GM19025 (cell line): ENCODE results near the gene PLEKHA8.
"Not testable (repeated sequence)": the region's sequence is repeated elsewhere in the genome, so short reads cannot be mapped to it uniquely, and the experiment has no call there.

Experiments
- ATAC-seq: cut with Tn5 transposase; IDR thresholded peaks from one replicate; pipeline ENCODE4 v1.9.1; 2021; ENCODE audit warnings: mild to moderate bottlenecking, low read depth, moderate library complexity; ENCODE audit not compliant: unreplicated experiment

The PLEKHA8 gene

DNA sequence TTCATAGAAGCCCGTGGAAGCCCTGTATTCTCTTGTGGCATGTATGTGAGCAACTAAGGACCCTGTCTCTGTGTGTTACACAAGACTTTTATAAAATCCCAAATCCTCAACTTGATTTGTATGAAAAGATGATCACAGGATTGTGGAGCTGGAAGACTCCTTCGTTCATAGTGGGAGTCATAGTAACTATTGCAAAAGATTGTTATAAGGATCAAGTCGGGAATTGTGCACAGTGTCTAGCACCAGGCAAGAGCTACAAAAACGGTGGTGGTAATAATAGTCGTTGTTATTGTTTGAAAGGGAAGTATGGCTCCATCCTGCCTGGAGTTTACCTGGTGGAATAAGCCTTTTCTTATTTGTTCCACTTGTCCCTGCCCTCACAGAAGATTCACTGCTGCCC lies 63.8 kb downstream of the PLEKHA8 start:
- no peak for ATAC-seq

DNA sequence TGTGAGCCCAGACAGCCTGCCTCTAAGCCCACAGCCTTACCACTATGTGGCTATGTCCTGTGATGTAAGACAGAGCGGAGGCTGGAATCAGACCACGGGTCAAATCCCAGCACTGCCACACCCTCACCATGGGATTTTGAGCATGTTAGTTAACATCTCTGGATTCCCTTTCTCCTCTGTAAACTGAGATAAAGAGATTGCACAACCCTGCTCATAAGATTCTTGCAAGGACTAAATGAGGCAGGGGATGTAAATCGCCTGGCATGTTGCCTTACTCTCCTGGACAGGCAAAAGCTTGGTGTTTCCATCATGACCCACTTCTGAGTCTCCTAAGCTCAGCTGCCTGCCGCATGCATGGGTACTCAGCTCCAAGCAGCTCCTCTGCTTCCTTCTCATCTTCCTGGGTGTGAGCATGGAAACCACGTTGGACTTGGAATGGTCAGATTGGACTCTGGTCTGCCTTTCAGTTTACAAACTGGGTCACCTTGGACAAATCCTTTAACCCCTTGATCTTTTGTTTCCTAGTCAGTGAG lies 65.3 kb downstream of the PLEKHA8 start:
- no peak for ATAC-seq

DNA sequence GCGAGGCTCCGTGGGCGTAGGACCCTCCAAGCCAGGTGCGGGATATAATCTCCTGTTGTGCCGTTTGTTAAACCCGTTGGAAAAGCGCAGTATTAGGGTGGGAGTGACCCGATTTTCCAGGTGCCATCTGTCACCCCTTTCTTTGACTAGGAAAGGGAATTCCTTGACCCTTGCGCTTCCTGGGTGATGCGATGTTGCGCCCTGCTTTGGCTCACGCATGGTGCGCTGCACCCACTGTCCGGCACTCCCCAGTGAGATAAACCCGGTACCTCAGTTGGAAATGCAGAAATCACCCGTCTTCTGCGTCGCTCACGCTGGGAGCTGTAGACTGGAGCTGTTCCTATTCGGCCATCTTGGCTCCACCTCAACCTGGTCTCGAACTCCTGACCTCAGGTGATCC lies 70.4 kb downstream of the PLEKHA8 start:
- ATAC-seq: not testable (repeated sequence)

DNA sequence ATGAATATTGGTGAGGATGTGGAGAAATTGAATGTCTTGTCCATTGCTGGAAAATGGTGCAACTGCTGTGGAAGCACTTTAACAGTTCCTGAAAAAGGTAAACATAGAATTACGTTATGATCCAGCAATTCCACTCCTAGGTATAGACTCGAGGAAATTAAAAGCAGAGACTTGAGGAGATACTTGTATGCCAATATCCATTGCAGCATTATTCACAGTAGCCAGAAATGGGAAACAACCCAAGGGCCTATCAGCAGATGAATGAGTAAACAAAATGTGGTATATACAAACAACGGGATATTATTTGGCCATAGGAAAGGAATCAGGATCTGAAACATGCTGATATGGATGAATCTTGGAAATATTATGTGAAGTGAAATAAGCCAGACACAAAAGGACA lies 74.1 kb downstream of the PLEKHA8 start:
- ATAC-seq: no peak

DNA sequence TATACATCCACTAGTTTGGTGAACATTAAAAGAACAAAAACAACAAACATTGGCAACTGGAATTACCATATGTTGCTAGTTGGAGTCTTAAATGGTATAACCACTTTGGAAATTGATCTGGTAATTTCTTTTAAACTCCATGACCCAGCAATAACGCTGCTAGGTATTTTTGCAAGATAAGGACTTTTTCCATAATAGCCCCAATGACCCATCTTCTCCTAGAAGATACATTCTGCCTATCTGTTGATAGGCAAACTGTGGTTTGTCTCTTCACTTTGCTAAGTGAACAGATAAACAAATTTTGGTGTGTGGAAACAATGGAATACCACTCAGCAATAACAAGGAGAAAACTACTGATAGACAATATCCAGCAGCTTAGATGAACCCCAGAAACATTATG lies 75.9 kb downstream of the PLEKHA8 start:
- no peak for ATAC-seq

DNA sequence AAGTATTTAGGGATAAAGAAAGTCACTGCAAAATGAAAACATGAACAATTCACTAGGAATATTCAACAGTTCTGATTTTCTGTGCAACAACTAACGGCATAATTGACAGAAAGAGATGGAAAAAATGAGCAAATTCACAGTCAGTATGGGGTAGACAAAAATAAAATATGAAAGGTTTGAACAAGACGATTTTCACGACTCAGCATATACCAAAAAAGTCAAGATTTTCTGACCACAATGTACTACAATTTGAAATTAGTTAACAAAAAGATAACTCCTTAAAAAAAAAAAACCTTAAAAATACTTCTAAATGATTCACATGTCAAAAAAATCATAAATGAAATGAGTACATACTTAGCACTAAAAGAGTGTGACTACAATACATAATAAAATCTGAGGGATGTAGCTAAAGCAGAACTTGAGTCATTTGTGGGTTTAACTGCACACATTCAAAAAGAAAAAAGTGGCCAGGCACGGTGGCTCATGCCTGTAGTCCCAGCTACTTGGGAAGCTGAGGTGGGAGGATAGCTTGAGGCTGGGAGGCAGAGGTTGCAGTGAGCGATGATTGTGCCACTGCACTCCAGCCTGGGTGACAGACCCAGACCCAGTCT lies 84.0 kb downstream of the PLEKHA8 start:
- ATAC-seq: no peak

DNA sequence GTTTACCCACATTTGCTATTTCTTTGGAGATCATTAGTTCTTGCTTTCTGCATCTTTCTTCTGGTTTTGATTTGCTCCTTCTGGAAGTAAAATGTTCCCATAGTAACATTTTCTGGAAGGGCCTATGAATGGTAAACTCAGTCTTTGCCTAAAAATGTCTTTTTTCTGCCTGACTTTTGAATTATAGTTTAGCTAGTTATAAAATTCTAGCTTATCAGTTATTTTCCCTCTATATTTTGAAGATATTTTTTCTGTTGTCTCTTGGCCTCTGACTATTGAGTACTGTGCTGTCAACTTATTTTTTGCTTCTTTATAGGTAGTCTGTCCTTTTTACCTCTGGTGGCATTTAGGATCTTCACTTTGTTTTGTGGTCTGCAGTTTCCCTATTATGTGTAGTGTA lies 84.9 kb downstream of the PLEKHA8 start:
- no peak for ATAC-seq

DNA sequence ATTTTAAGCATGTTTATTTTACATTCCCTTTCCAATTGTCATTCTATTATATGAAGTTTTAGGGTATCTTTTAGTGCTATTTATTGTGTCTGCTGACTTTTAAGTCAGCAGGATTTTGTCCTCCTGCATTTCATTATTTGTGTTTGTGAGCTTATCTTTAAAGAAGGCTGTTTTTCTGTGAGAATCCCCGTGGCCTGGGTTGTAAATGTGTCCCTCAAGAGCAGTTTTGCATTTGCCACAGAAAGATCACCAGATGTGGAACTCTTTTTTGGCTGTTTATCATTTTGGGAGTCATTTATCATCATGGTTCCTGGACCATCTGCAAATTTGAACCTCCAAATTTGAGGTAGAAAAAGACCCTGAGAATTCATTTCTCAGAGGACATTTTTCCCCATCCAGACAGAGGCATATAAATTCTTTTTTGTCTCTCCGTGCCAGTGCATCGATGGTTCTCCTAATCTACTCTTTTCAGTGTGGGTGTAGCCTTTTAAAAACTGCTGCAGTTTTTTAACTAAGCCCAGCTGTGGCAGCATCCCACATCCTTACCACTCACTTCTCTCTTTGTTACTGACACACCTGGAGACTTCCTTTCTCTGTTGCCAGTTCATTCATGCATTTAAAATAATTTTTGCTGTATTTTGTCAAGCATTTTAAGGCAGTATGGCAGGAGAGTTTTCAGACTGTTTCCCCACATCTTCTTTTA lies 86.5 kb downstream of the PLEKHA8 start:
- no peak for ATAC-seq

DNA sequence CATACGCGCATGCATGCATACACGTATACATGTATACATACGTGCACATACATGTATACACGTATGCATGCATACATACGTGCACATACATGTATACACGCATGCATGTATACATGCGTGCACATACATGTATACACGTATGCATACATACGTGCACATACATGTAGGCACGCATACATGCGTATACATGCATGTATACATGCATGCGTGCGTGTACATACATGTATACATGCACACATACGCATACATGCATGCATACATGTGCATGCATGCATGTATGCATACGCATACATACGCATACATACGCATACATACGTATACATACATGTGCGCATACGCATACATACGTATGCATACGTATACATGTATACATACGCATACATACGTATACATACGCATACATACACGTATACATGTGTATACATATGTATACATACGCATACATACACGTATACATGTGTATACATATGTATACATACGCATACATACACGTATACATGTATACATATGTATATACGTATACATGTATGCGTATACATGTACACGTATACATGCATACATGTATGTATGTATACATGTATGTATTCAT lies 87.6 kb downstream of the PLEKHA8 start:
- ATAC-seq: no peak

DNA sequence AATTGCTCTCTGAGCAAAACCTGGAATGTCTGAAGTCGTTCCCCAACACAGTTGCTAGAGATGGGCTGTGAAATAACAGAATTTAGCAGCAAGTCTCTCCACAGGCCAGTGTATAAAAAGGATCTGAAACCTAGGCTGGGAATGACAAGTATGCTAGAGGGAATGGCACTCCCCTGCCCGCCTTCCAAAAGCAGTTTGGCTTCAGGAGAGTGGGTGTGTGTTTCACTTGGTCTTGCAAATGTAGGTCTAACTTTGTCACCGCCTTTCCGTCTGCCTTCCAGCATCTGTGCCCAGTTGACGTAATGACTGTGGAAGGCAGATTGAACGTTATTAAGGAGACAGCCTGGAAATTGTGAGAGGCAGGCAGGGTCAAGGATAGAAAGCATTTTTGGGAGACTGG lies 88.6 kb downstream of the PLEKHA8 start:
- ATAC-seq: no peak

DNA sequence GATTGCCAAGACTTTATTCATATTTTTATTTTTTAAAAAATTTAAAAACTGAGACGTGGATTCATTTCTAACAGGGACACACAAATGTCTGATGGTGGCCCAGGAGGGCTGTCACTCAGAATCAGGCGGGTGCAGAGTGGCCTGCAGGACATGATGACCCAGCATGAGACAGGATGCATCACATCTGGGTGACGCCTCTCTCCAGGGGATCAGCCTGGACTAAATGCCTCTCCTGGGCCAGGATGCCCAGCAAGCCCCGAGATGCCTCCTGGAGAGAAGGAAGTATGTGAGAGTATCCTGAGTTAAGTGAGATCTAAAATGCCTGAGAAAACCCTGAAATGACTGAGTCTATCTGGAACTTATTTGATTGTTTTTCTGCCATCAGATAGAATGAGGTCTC lies 89.7 kb downstream of the PLEKHA8 start:
- no peak for ATAC-seq

DNA sequence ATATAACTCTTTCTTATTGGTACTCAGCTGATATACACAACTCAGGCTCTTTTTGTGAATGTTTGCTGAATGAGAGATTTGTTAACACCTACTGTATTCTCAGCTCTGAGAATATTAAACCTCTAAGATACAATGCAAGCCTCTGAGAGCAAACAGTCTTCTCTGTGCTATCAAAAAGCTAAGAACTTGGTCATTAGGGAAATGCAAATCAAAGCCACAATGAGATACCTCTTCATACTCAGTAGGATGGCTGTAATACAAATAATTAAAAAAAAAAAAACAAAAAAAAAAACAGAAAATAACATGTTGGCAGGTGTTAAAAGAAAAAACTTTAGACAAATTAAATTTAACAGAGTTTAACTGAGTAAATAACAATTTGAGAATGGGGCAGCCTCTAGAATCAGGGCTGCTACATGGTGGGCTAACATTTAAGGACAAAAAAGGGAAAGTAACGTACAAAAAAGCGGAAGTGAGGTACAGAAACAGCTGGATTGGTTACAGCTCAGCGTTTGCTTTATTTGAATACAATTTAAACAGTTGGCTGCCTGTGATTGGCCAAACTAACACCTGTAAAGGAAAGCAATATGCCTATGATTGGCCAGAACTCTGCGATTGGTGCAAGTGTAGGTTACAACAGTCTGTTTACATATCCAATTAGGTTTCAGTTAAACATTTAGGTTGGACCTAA lies 91.8 kb downstream of the PLEKHA8 start:
- ATAC-seq: no peak

DNA sequence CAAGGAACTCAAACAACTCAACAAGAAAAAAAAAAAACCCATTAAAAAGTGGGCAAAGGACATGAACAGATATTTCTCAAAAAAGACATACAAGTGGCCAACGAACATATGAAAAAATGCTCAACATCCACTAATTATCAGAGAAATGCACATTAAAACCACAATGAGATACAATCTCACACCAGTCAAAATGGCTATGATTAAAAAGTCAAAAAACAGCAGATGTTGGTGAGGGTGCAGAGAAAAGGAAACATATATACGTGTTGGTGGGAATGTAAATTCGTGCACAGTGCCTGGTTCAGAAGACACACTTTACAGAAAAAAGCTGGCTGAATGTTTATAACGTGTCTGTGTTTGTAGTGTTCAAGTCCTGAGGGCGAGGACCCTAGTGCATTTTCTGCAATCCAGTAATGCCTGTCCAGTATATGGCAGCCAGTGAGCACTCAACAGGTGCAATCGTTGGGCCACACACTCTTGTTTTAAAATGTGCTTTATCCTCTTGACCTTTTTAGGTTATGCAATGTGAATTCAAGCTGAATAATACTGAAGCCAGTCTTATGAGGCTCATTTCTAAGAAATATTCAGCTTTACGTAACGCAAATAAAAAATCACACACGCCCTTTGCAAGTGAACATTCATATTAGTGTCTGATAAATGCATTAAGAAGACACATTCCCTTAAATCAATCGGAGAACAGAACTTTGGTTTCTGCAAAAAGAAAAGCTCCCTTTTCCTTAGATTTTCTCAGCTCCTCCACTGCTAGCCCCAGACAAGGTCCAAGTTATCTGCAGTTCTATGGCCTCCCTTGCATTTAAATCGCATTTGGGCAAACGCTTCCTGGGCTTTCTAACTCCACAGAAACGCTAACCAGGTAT lies 105.8 kb downstream of the PLEKHA8 start:
- ATAC-seq: no peak

DNA sequence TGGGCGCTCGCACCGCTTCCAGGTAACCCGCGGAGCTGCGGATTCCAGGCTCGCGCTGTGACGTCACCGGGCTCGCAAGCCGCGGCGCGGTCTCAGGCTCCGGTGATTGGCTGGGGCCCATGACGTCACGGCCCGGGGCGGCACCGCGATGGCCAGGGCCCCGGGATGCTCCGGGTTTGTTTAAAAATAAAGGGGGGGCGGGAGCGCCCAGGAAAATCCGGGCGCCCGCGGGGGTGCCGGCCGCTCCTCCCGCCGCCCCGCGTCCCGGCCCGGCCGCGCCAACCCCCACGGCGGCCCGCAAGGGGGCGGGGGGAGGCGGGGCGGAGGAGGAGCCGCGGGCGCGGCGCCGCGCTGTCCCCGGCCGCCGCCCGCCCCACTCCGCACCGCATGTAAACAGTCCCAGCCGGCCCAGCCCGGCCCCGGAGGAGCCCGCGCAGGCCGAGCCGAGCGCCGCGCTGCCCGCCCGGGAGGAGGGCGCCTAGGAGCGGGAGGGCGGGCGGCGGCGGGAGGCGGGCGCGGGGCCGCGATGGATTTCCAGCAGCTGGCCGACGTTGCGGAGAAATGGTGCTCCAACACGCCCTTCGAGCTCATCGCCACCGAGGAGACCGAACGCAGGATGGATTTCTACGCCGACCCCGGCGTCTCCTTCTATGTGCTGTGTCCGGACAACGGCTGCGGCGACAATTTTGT lies 106.5 kb downstream of the PLEKHA8 start, which contains the start of gene MTURN:
MTURN (plus strand) TSS at position 376 of the 690 bp plus-strand sequence; CDS start at position 527, 151 bp downstream.
- ATAC-seq: peak; percentile 91

DNA sequence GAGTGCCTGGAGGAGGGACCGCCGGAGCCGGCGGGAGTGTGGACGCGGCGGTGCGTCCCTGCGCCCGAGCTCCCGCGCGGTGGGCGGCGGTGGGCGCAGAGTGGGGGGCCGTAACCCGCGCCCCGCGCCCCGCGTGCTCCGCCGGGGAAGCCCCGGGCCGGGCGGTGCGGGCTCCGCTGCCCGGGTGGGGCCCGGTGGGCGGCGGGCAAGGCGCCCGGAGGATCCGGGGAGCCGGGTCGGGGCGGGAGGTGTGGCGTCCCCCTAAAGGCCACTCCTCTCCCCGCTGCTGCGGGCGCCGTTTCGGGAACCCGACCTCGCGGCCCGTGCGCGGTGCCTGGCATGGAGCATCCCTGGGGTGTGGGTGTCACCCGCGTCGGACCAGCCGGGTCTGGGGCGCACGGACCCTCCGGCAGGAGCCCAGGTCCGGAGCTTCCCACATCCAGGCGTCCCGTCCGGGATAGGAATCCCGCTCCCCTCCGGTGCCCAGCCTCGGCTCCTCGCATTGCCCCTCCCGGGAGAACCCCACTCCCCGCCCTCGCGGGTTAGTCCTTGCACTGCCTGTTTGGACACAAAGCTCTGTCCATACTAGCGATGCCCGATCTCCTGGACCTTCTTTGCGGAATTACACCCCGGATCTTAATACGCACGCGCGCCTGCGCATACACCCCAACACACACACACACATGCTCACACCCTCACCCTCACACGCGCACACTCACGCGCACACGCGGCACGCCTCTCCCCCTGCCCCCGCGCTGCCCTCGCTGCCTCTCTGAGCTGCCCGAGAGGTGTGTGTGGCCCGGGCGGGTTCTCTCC lies 107.3 kb downstream of the PLEKHA8 start:
- ATAC-seq: peak; percentile 11

DNA sequence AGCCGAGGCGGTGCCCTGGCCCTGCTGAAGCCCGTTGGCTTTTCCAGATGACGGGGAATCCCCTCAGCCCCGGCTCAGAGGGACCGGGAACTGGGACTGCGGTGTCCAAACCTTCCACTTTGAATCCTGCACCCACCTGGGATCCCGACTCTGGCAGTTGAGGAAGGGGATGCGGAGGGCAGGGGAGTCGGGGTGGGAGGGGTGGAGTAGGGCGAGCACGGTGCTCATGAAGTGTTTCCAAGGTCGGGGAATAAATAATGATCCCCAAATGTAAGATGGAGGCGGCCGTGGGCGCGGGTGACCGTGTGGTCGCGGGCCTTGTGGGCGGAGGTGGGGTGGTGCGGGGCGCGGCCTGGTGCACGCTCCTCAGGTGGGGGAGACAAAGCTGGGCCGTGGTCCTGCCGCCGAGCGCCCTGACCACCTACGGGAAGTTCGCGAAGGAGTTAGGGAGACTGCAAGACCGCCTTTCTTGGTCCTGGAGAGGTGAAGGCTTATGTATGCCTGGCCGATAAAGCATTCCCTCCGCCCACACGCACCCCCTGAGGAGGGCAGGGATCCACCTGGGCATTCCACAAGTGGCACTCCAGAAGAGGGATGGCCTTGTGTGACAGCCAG lies 108.0 kb downstream of the PLEKHA8 start:
- ATAC-seq: no peak

DNA sequence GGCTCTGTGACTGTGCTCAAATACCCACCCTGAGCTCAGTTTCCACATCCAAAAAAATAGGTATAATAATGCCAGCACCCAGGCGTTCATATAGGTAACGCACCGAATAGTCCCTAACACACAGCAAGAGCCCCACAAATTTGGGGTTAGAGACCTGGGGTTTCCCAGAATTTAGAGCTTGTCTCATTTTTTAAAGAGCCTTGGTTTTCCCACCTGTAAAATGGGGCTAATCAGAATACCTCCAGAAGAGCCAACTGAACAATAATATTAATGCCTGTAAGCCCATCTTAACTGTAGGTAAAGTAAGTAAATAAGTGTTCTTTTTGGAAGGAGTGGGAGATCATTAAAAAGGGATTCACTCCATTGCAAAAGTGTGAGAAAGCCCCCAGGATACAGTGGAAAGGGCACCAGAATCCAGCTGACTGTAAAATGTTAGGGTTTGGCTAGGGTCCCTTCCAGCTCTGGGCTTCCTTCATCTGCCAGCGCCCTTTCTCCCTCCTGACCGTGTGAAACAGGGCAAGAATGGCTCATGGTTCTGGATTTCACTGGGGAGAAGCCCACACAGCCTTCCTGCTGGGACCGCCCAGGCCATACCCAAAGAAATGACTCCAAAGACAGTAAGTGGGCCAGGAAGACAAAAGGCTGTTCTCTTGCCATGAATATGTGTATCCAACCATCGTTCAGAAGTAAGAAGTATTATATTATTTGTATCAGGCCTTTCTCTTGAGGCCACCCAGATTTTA lies 108.7 kb downstream of the PLEKHA8 start:
- ATAC-seq: no peak
